ENCODE data around the gene ARF1.

GRCh38 chr1:228066891-228067654 is 15.4 kb upstream of the ARF1 start:
- TF ChIP-seq CTCF (tag by site-specific recombination; IDR thresholded peaks at IDR 0.05) (no peak), ZNF558 (tag by site-specific recombination; IDR thresholded peaks at IDR 0.05) (no peak)

All from HEK293 (cell line).